HEK293 (cell line): Measurements from ENCODE around the gene KCNC1.

Experiments
- CTCF ChIA-PET: fragments of 350-600 bp; formaldehyde crosslinking; extraction: SDS; loops from one replicate; lab custom pipeline; 2021; ENCODE audit warnings: antibody characterized with exemption; lab: Yijun Ruan, JAX
- POLR2A ChIA-PET: fragments of 300-600 bp; formaldehyde crosslinking; extraction: SDS; loops from one replicate; lab custom pipeline; 2020; ENCODE audit warnings: antibody characterized with exemption, inconsistent platforms; lab: Yijun Ruan, JAX
- H3K27ac ChIP-seq: fragments of 200-500 bp; sonication (Bioruptor generic); 2 replicates; pipeline ENCODE4 v1.5.1; 2014; ENCODE audit warnings: low read depth, low read length, control low read depth, inconsistent platforms; ENCODE audit errors: extremely low read depth
- H3K36me3 ChIP-seq, 2 experiments: fragments of 200-500 bp in 1 of 2; sonication (Bioruptor generic) in 1 of 2; 1 replicate in 1 of 2; 2 replicates in 1 of 2; pipeline ENCODE4 v1.5.1; 2014 to 2017; ENCODE audit warnings: inconsistent platforms in 2 of 2, low read length in 2 of 2; ENCODE audit not compliant: control insufficient read depth in 2 of 2, insufficient read depth in 1 of 2
- H3K4me1 ChIP-seq: fragments of 200-500 bp; sonication (Bioruptor generic); 2 replicates; pipeline ENCODE4 v1.5.1; 2014; ENCODE audit warnings: mild to moderate bottlenecking, low read length, inconsistent platforms; ENCODE audit not compliant: control insufficient read depth, insufficient read depth
- H3K4me3 ChIP-seq: 2 replicates; pipeline ENCODE4 v1.5.1; 2011; ENCODE audit warnings: low read depth, mild to moderate bottlenecking, control low read depth, low read length, moderate library complexity
- H3K9me3 ChIP-seq: fragments of 200-500 bp; sonication (Bioruptor generic); 2 replicates; pipeline ENCODE4 v1.5.1; 2014; ENCODE audit warnings: low read depth, low read length, inconsistent platforms; ENCODE audit not compliant: control insufficient read depth, insufficient read depth
- GLIS1 ChIP-seq: fragments of 450-650 bp; formaldehyde crosslinking; IDR thresholded peaks from 2 replicates; pipeline ENCODE4 v1.5.1; 2016; ENCODE audit warnings: missing biosample characterization, missing genetic modification characterization
- KLF8 ChIP-seq: fragments of 450-650 bp; formaldehyde crosslinking; IDR thresholded peaks from 2 replicates; pipeline ENCODE4 v1.5.1; 2016; ENCODE audit warnings: missing biosample characterization, missing genetic modification characterization
- MEIS1 ChIP-seq: sonication (generic); formaldehyde crosslinking; IDR thresholded peaks from 2 replicates; pipeline ENCODE4 v1.8.1; 2022; ENCODE audit warnings: missing genetic modification reagents, mild to moderate bottlenecking, borderline replicate concordance
- REPIN1 ChIP-seq: fragments of 450-650 bp; formaldehyde crosslinking; IDR thresholded peaks from 2 replicates; pipeline ENCODE4 v1.5.1; 2017; ENCODE audit warnings: missing biosample characterization, missing genetic modification characterization, low read depth
- SCRT2 ChIP-seq: fragments of 450-650 bp; formaldehyde crosslinking; IDR thresholded peaks from 2 replicates; pipeline ENCODE4 v1.5.1; 2016; ENCODE audit warnings: missing biosample characterization, missing genetic modification characterization
- TRIM28 ChIP-seq: IDR thresholded peaks from 2 replicates; pipeline ENCODE4 v1.6.1; 2011; ENCODE audit warnings: low read length, control low read depth, borderline replicate concordance
- ZBTB44 ChIP-seq: fragments of 450-650 bp; IDR thresholded peaks from 2 replicates; pipeline ENCODE4 v1.5.1; 2018; ENCODE audit warnings: missing biosample characterization, mild to moderate bottlenecking, missing genetic modification characterization
- ZNF114 ChIP-seq: fragments of 450-650 bp; formaldehyde crosslinking; IDR thresholded peaks from 2 replicates; pipeline ENCODE4 v1.5.0; 2017; ENCODE audit warnings: missing biosample characterization, missing genetic modification characterization
- ZNF133 ChIP-seq: fragments of 450-650 bp; formaldehyde crosslinking; IDR thresholded peaks from 2 replicates; pipeline ENCODE4 v1.5.1; 2016; ENCODE audit warnings: missing biosample characterization, missing genetic modification characterization
- ZNF18 ChIP-seq: fragments of 450-650 bp; formaldehyde crosslinking; IDR thresholded peaks from 2 replicates; pipeline ENCODE4 v1.5.1; 2016; ENCODE audit warnings: missing biosample characterization, missing genetic modification characterization
- ZNF266 ChIP-seq: fragments of 450-650 bp; formaldehyde crosslinking; IDR thresholded peaks from 2 replicates; pipeline ENCODE4 v1.5.1; 2016; ENCODE audit warnings: missing biosample characterization, missing genetic modification characterization, low read depth
- ZNF394 ChIP-seq: fragments of 450-650 bp; formaldehyde crosslinking; IDR thresholded peaks from 2 replicates; pipeline ENCODE4 v1.5.1; 2016; ENCODE audit warnings: missing biosample characterization, missing genetic modification characterization, mild to moderate bottlenecking, moderate library complexity, borderline replicate concordance
- ZNF548 ChIP-seq: fragments of 450-650 bp; formaldehyde crosslinking; IDR thresholded peaks from 2 replicates; pipeline ENCODE4 v1.5.1; 2016; ENCODE audit warnings: missing biosample characterization, missing genetic modification characterization
- ZNF555 ChIP-seq: fragments of 450-650 bp; formaldehyde crosslinking; conservative IDR thresholded peaks from 2 replicates; pipeline ENCODE4 v1.5.1; 2017; ENCODE audit warnings: missing biosample characterization, mild to moderate bottlenecking, missing genetic modification characterization, inconsistent platforms
- ZNF747 ChIP-seq: fragments of 450-650 bp; formaldehyde crosslinking; IDR thresholded peaks from 2 replicates; pipeline ENCODE4 v1.5.1; 2016; ENCODE audit warnings: missing biosample characterization, missing genetic modification characterization
- ZNF791 ChIP-seq: fragments of 450-650 bp; formaldehyde crosslinking; IDR thresholded peaks from 2 replicates; pipeline ENCODE4 v1.5.1; 2016; ENCODE audit warnings: missing biosample characterization, missing genetic modification characterization
- ZNF792 ChIP-seq: fragments of 450-650 bp; formaldehyde crosslinking; IDR thresholded peaks from 2 replicates; pipeline ENCODE4 v1.5.1; 2016; ENCODE audit warnings: missing biosample characterization, missing genetic modification characterization
- ZSCAN16 ChIP-seq: fragments of 450-650 bp; formaldehyde crosslinking; IDR thresholded peaks from 2 replicates; pipeline ENCODE4 v1.5.1; 2016; ENCODE audit warnings: missing biosample characterization, missing genetic modification characterization
- TF ChIP-seq, protein P1 (sequence below): fragments of 450-650 bp; formaldehyde crosslinking; IDR thresholded peaks from 2 replicates; pipeline ENCODE4 v1.5.1; 2016; ENCODE audit warnings: missing biosample characterization, missing genetic modification characterization

KCNC1 gene

DNA sequence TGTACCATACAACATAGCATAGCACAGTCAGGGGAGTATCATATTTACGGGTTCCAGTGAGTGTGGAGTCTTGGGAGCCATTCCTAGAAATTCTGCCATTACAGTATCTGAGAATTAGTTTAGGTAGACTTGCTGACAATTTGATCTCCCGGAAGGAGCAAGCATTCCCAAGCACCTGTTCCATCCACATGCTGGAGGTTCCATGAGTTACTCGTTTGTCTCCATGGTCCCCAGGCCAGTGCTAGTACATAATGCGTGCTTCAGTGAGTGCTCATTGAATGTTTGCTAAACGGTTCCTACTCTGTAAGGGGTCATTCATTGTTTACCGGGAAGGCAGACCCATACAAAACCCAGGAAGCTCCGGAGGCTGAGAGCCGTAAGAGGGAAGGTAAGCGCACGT lies 42.6 kb upstream of the KCNC1 start:
- POLR2A ChIA-PET, result no interaction called here
- CTCF ChIA-PET, result interaction anchor here (0.8 kb wide), 1 partner anchor 39 kb away, joined by 3 read pairs; no protein-coding TSS in a partner anchor
- Histone ChIP-seq H3K9me3 (no peaks in the 10 kb centered on the region), H3K4me3 (no peak overlapping the region), H3K36me3 (no peaks in the 10 kb centered on the region), H3K27ac (no peak overlapping the region), H3K4me1 (no peaks in the 10 kb centered on the region)
- TF ChIP-seq ZNF792 (no peak), TRIM28 (no peak), ZNF114 (tag by site-specific recombination) (no peak)

DNA sequence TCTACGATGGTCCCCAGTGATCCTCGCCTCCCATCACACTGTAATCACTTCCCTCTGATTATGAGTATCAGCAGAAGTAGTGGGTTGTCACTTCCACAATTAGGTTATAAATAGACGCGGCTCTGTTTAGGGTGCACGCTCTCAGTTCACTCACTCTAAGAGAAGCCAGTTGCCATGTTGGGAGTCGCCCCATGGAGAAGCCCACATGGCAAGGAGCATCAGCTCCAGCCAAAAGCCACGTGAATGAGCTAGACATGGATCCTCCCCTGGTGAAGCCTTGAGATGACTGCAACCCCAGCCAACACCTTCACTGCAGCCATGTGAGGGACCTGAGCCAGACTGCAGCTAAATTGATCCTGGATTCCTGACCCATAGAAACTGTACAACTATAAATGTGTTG lies 41.6 kb upstream of the KCNC1 start:
- ChIA-PET CTCF (interaction anchor here (0.7 kb wide), 1 partner anchor 29 kb away, joined by 3 read pairs; no protein-coding TSS in a partner anchor), POLR2A (interaction anchor here (0.8 kb wide), 1 partner anchor 449 kb away, joined by 3 read pairs; no protein-coding TSS in a partner anchor)
- Histone ChIP-seq H3K4me1 (no peaks in the 10 kb centered on the region), H3K9me3 (no peaks in the 10 kb centered on the region), H3K27ac (no peak overlapping the region), H3K36me3 (no peaks in the 10 kb centered on the region), H3K4me3 (no peak overlapping the region)
- TF ChIP-seq ZBTB44, result no peak

DNA sequence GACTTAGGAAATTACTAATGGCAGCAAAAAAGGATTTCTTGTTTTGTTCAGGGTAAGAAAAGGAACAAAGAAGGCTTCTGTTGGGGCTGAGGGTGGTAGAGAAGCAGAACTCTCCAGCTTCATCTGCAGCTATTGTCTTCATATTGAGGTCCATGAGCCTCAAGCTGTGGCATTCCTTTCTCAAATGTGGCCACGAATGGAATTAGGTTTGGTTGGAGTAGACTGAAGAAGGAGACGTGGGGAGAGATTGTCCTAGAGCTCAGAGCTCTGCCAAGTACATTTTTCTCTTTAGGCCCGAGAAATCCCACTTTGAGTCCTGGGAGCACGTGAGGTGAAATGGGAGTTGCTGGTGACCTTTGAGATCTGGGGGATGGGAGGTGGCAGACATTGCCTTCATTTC lies 41.0 kb upstream of the KCNC1 start:
- H3K36me3 ChIP-seq, result no peaks in the 10 kb centered on the region
- H3K4me1 ChIP-seq, result no peaks in the 10 kb centered on the region
- no peak overlapping the region for H3K4me3 ChIP-seq
- ChIA-PET POLR2A (interaction anchor here (0.8 kb wide), 1 partner anchor 450 kb away, joined by 3 read pairs; no protein-coding TSS in a partner anchor), CTCF (interaction anchor here (0.7 kb wide), 2 partner anchors 29 to 761 kb away, joined by 3 read pairs; no protein-coding TSS in a partner anchor)
- H3K9me3 ChIP-seq, result no peaks in the 10 kb centered on the region
- no peak for TF ChIP-seq GLIS1 (tag by site-specific recombination)
- TF ChIP-seq ZNF747 (tag by site-specific recombination), result no peak
- TF ChIP-seq KLF8 (tag by site-specific recombination), result no peak
- TF ChIP-seq ZNF548 (tag by site-specific recombination), result no peak
- TF ChIP-seq ZNF18 (tag by site-specific recombination), result no peak
- no peak for TF ChIP-seq ZNF266 (tag by site-specific recombination)
- no peak for TF ChIP-seq ZSCAN16
- no peak for TF ChIP-seq MEIS1 (CRISPR knock-in tag)
- no peak for TF ChIP-seq ZNF394
- no peak for TF ChIP-seq ZNF555
- TF ChIP-seq ZNF133 (tag by site-specific recombination), result no peak
- TF ChIP-seq REPIN1 (tag by site-specific recombination), result no peak
- TF ChIP-seq SCRT2 (tag by site-specific recombination), result no peak
- TF ChIP-seq, protein P1, sequence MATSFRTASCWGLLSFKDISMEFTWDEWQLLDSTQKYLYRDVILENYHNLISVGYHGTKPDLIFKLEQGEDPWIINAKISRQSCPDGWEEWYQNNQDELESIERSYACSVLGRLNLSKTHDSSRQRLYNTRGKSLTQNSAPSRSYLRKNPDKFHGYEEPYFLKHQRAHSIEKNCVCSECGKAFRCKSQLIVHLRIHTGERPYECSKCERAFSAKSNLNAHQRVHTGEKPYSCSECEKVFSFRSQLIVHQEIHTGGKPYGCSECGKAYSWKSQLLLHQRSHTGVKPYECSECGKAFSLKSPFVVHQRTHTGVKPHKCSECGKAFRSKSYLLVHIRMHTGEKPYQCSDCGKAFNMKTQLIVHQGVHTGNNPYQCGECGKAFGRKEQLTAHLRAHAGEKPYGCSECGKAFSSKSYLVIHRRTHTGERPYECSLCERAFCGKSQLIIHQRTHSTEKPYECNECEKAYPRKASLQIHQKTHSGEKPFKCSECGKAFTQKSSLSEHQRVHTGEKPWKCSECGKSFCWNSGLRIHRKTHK (tag by site-specific recombination), result no peak
- no peak for TF ChIP-seq ZNF791
- TF ChIP-seq, all 188 proteins: peak for 0
- no peak overlapping the region for H3K27ac ChIP-seq
